NT2/D1 (cell line): Measurements from ENCODE around the gene FRY.

ENCODE experiments used
- SUZ12 ChIP-seq: IDR thresholded peaks from 2 replicates; pipeline ENCODE4 v1.6.1; 2011; ENCODE audit not compliant: insufficient read length, insufficient read depth; ENCODE audit errors: extremely low read depth
- YY1 ChIP-seq: IDR thresholded peaks from 2 replicates; pipeline ENCODE4 v1.6.1; 2011; ENCODE audit not compliant: insufficient read length, insufficient read depth
- ZNF274 ChIP-seq: IDR thresholded peaks from 2 replicates; pipeline ENCODE4 v1.6.1; 2011; ENCODE audit warnings: mild to moderate bottlenecking, low read depth, low read length

GRCh38 chr13:32126278-32126677, 94.7 kb downstream of the FRY start:
- TF ChIP-seq YY1 (no peak), ZNF274 (no peak), SUZ12 (no peak)
